SK-N-MC (cell line): Measurements from ENCODE around the gene SEC31A.

Experiments
- EZH2 ChIP-seq: fragments of 200-600 bp; sonication (generic); IDR thresholded peaks from one replicate; pipeline ENCODE4 v1.6.1; 2017; ENCODE audit warnings: antibody characterized with exemption
- POLR2AphosphoS5 ChIP-seq: IDR thresholded peaks from 2 replicates; pipeline ENCODE4 v1.6.1; 2012; ENCODE audit warnings: mild to moderate bottlenecking, low read depth, low read length, borderline replicate concordance

DNA sequence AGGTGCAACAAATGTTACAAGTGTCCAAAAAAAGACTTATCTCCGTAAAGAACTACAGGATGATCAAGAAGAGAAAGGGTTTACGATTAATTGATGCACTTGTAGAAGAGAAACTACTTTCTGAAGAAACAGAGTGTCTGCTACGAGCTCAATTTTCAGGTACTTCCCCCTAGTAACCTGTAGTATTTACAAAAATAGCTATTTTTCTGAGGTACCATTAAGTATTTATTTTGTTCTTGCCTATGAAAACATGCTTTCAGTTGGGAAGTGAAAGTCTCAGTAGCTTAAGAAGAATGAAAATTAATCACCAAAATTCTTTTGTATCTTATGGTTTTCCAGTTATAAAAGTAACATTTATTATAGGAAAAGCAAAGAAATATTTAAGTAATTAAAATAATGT lies 15.5 kb upstream of the SEC31A start:
- no peak for TF ChIP-seq POLR2AphosphoS5
- no peak for TF ChIP-seq EZH2
